T-helper 9 cell (primary cell): Measurements from ENCODE around the gene GPC5.
"Not testable (repeated sequence)": the region's sequence is repeated elsewhere in the genome, so short reads cannot be mapped to it uniquely, and the experiment has no call there.

Experiments used
- DNase-seq: peaks from one replicate; pipeline ENCODE4 v3.0.0-alpha.2; 2020

The GPC5 gene

GRCh38 chr13:91369441-91369831, 29.0 kb upstream of the GPC5 start:
- DNase-seq: no peak

GRCh38 chr13:91370501-91370900, 27.9 kb upstream of the GPC5 start:
- no peak for DNase-seq

- no peak for DNase-seq
These were observed 25.5 kb upstream of the GPC5 start for GRCh38 chr13:91372911-91373310.

GRCh38 chr13:91375116-91375729, 23.2 kb upstream of the GPC5 start:
- no peak for DNase-seq

- DNase-seq: no peak
These were observed 17.1 kb upstream of the GPC5 start for GRCh38 chr13:91381371-91381770.

- no peak for DNase-seq
These were observed 14.6 kb upstream of the GPC5 start for GRCh38 chr13:91383836-91384235.

GRCh38 chr13:91384896-91385295, 13.5 kb upstream of the GPC5 start:
- DNase-seq: no peak

- no peak for DNase-seq
These were observed 9.2 kb upstream of the GPC5 start for GRCh38 chr13:91389186-91389585.

- DNase-seq: no peak
These were observed 826 bp upstream of the GPC5 start for GRCh38 chr13:91397595-91397994.

GRCh38 chr13:91399189-91400062, 1.0 kb downstream of the GPC5 start:
- DNase-seq: no peak

GRCh38 chr13:91400063-91400399, 1.6 kb downstream of the GPC5 start:
- no peak for DNase-seq

- no peak for DNase-seq
These were observed 2.2 kb downstream of the GPC5 start for GRCh38 chr13:91400671-91401070.

GRCh38 chr13:91401920-91402319, 3.5 kb downstream of the GPC5 start:
- no peak for DNase-seq

GRCh38 chr13:91405240-91405639, 6.8 kb downstream of the GPC5 start:
- no peak for DNase-seq

- no peak for DNase-seq
These were observed 8.2 kb downstream of the GPC5 start for GRCh38 chr13:91406619-91407018.

- no peak for DNase-seq
These were observed 10.6 kb downstream of the GPC5 start for GRCh38 chr13:91408971-91409370.

- DNase-seq: not testable (repeated sequence)
These were observed 18.2 kb downstream of the GPC5 start for GRCh38 chr13:91416579-91416978.

- no peak for DNase-seq
These were observed 19.4 kb downstream of the GPC5 start for GRCh38 chr13:91417660-91418325.

- DNase-seq: no peak
These were observed 28.5 kb downstream of the GPC5 start for GRCh38 chr13:91426913-91427312.

GRCh38 chr13:91438674-91439073, 40.3 kb downstream of the GPC5 start:
- DNase-seq: not testable (repeated sequence)

- DNase-seq: no peak
These were observed 52.5 kb downstream of the GPC5 start for GRCh38 chr13:91450913-91451312.

GRCh38 chr13:91454666-91455065, 56.2 kb downstream of the GPC5 start:
- no peak for DNase-seq

- no peak for DNase-seq
These were observed 58.4 kb downstream of the GPC5 start for GRCh38 chr13:91456837-91457236.

- DNase-seq: no peak
These were observed 61.1 kb downstream of the GPC5 start for GRCh38 chr13:91459485-91459884.
